Measurements from ENCODE around the gene ORC5. TPM values are rescaled to one million over a fixed set of nuclear protein-coding genes. Genes with fewer than 3 reads are reported as not detected.

ORC5 gene
- total RNA-seq, 1 donor from 2014 or later, result 16.7 TPM

DNA sequence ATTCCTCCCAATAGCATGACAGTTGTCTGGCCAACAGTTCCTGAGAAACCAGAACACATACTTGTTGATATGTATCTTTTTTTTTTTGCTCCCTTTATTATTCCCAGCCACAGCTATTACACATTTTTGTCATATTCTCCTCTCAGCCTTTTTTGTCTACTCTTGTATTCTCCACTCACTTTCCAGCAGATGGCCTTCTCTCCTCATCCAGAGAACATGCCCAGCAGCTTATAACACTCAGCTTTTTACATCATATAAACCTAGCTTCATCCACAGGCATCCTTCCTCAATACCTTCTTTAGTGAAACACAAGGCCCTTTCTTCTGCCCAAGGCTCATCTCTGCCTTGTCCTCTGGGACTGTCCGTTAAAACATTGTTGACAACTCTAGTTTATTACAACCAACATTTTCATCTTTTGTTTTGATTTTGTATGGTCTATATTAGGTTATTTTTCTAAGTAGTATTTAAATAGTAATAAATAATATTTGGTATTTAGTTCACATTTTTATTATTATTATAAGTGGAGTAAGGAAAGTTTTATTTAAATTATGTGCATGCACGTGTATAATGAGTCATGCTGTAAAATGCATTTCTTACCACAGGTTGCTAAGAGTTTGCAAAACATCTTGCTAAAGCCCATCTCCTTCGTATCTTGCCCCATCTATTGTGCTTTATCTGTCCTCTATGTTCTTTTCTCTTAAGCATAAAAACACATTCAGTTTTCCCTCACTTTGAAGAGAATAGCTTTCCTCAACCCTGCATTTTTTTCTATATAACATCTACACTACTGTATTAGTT lies 101.5 kb downstream of the ORC5 start:
- Histone ChIP-seq H3K36me3 (ENCODE audit: control insufficient read depth, insufficient read depth, low read length) (no peaks in the 10 kb centered on the region), H3K4me3 (ENCODE audit: low read depth, low read length) (no peak overlapping the region), H3K27me3 (ENCODE audit: control insufficient read depth, insufficient read depth, low read length) (no peaks in the 10 kb centered on the region)
- TF ChIP-seq, protein P1, sequence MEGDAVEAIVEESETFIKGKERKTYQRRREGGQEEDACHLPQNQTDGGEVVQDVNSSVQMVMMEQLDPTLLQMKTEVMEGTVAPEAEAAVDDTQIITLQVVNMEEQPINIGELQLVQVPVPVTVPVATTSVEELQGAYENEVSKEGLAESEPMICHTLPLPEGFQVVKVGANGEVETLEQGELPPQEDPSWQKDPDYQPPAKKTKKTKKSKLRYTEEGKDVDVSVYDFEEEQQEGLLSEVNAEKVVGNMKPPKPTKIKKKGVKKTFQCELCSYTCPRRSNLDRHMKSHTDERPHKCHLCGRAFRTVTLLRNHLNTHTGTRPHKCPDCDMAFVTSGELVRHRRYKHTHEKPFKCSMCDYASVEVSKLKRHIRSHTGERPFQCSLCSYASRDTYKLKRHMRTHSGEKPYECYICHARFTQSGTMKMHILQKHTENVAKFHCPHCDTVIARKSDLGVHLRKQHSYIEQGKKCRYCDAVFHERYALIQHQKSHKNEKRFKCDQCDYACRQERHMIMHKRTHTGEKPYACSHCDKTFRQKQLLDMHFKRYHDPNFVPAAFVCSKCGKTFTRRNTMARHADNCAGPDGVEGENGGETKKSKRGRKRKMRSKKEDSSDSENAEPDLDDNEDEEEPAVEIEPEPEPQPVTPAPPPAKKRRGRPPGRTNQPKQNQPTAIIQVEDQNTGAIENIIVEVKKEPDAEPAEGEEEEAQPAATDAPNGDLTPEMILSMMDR (IDR thresholded peaks at IDR 0.05; ENCODE audit: insufficient read depth, low read length, poor library complexity, severe bottlenecking), result no peak
- no peak for DNase-seq (ENCODE audit: low read depth)

DNA sequence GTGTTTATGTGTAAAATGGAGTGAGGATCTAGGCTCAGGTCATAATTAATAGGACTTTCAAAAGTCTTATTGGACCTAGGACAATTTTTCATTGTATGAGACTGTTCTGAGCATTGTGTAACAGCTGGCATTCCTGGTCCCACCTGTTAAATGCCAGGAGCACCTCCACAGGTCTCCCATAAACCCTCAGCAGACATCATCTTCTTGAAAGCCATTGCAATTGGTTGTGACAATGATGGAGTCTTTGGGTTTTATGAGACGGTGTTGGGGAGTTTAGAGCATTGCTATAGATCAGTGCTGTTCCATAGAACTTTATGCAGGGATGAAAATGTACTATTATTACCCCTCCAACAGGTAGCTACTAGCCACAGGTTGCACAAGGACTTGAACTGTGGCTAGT lies 108.9 kb downstream of the ORC5 start:
- no peaks in the 10 kb centered on the region for H3K27me3 ChIP-seq (ENCODE audit: control insufficient read depth, insufficient read depth, low read length)
- H3K36me3 ChIP-seq (ENCODE audit: control insufficient read depth, insufficient read depth, low read length), result no peaks in the 10 kb centered on the region
- TF ChIP-seq, protein P1 (IDR thresholded peaks at IDR 0.05; ENCODE audit: insufficient read depth, low read length, poor library complexity, severe bottlenecking), result no peak
- DNase-seq (ENCODE audit: low read depth), result no peak
- H3K4me3 ChIP-seq (ENCODE audit: low read depth, low read length), result no peak overlapping the region

DNA sequence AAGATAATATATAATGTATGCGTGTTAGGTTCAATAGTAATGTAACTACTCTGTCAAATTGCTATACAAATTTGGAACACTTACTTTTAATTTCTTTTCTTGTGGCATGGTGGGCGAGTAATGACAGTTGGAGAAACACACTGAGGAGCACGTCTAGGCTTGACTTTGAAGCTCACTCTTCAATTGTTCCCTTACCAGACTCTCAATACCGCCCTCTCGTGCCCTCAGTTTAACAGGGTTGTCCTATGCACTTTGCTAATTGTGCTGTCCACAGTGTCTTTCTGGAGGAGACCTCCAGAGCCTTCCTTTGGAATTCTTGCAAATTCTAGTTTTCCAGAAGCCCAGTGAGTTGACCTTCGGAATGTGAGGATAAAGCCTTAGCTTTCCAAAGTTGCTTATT lies 111.1 kb downstream of the ORC5 start:
- no peaks in the 10 kb centered on the region for H3K36me3 ChIP-seq (ENCODE audit: control insufficient read depth, insufficient read depth, low read length)
- no peak for DNase-seq (ENCODE audit: low read depth)

DNA sequence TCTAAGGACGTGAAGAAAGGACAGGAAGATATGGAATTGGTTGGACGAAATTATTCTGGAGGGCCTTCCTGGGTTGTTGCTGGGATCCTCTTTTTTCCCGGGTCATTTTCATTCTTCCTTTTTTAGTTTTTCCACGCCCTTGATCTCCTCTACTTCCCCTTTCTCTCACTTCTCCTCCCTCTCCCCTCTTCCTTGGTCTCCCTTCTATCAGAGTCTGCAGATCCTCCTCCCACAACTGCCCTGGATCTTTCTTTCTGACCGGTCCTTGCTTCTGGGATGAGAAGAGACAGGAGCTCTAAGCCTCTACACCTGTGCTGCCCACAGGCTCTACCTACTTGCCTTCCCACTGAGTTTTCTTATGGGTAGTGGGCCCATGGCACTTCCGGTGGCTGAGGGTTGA lies 114.7 kb downstream of the ORC5 start:
- Histone ChIP-seq H3K4me3 (ENCODE audit: low read depth, low read length) (no peak overlapping the region), H3K36me3 (ENCODE audit: control insufficient read depth, insufficient read depth, low read length) (no peaks in the 10 kb centered on the region), H3K27me3 (ENCODE audit: control insufficient read depth, insufficient read depth, low read length) (no peaks in the 10 kb centered on the region)
- TF ChIP-seq, protein P1 (IDR thresholded peaks at IDR 0.05; ENCODE audit: insufficient read depth, low read length, poor library complexity, severe bottlenecking), result no peak
- DNase-seq (ENCODE audit: low read depth), result no peak

More for the DNA sequence above, 111.1 kb downstream of the ORC5 start:
- Histone ChIP-seq H3K4me3 (ENCODE audit: low read depth, low read length) (no peak overlapping the region), H3K27me3 (ENCODE audit: control insufficient read depth, insufficient read depth, low read length) (no peaks in the 10 kb centered on the region)
- TF ChIP-seq, protein P1 (IDR thresholded peaks at IDR 0.05; ENCODE audit: insufficient read depth, low read length, poor library complexity, severe bottlenecking), result no peak

DNA sequence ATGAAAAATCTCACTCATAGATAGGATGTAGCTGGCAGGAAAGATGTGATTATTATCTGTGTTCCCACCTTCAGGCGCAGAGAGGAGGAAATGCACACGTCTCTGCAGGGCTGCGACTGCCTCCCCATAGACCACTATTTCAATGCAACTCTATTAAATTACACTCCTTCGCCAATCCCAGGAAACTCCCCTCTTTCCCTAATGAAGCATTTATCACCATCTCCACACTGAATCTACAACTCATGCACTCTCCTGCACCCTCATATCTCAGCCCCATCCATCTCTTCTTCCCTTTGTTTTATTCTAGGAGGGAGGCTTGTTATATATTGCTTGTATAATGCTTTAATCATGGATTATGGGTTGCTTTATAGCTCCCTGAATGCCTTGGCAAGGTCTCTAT lies 116.6 kb downstream of the ORC5 start:
- TF ChIP-seq, protein P1 (IDR thresholded peaks at IDR 0.05; ENCODE audit: insufficient read depth, low read length, poor library complexity, severe bottlenecking), result no peak
- no peak overlapping the region for H3K4me3 ChIP-seq (ENCODE audit: low read depth, low read length)
- no peak for DNase-seq (ENCODE audit: low read depth)
- no peaks in the 10 kb centered on the region for H3K36me3 ChIP-seq (ENCODE audit: control insufficient read depth, insufficient read depth, low read length)
- H3K27me3 ChIP-seq (ENCODE audit: control insufficient read depth, insufficient read depth, low read length), result no peaks in the 10 kb centered on the region

DNA sequence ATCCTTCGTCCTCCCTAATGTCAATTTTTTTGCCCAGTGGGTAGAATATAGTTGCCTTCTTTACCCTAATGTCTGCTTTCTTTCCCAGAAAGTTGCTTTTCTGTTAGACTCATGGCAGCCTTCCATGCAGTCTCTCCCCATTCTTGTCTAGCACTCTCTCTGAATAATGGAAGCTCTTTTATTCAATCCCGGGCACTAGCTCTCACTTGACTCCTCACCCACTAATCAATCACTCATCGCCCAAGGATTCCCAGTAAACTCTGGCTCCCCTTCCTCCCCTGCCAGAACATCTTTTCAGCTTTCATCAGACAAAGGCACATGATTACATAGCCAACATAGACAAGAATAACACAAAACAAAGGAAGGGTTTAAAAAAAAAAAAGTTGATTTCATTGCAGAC lies 118.2 kb downstream of the ORC5 start:
- Histone ChIP-seq H3K4me3 (ENCODE audit: low read depth, low read length) (no peak overlapping the region), H3K36me3 (ENCODE audit: control insufficient read depth, insufficient read depth, low read length) (no peaks in the 10 kb centered on the region), H3K27me3 (ENCODE audit: control insufficient read depth, insufficient read depth, low read length) (no peaks in the 10 kb centered on the region)
- DNase-seq (ENCODE audit: low read depth), result no peak
- TF ChIP-seq, protein P1 (IDR thresholded peaks at IDR 0.05; ENCODE audit: insufficient read depth, low read length, poor library complexity, severe bottlenecking), result no peak

Data from kidney epithelial cell (primary cell).